C4-2B (cell line): ENCODE results near the gene NT5DC3.

ENCODE experiments used
- H3K27ac ChIP-seq: fragments of 450-650 bp; 2 replicates; pipeline ENCODE4 v1.5.1; 2017
- CTCF ChIP-seq: fragments of 450-650 bp; conservative IDR thresholded peaks from 2 replicates; pipeline ENCODE4 v1.5.1; 2017; ENCODE audit warnings: mild to moderate bottlenecking
- ZFX ChIP-seq: fragments of 450-650 bp; IDR thresholded peaks from 2 replicates; pipeline ENCODE4 v1.6.1; 2017

The NT5DC3 gene

DNA sequence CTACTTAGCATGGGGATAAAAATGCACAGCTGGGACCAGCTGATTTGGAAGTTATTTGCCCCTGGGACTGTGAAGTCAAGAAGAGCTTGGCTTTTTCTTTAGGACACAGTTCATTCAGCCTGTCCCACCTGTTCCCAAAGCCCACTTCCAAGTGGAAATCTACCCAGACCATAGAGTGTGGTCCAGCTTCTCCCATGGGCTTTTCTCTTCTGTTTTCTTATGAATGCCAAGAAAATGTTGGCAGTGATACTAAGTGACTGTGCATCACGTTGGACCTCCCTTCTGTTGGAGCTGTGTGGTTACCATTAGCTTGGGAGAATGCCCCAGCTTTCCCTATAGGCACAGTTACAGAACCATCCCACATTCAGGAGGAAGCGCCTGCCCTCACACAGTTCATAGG, 89.4 kb downstream of the NT5DC3 start:
- no peak for TF ChIP-seq CTCF
- no peak for TF ChIP-seq ZFX
- H3K27ac ChIP-seq, result no peak overlapping the region

DNA sequence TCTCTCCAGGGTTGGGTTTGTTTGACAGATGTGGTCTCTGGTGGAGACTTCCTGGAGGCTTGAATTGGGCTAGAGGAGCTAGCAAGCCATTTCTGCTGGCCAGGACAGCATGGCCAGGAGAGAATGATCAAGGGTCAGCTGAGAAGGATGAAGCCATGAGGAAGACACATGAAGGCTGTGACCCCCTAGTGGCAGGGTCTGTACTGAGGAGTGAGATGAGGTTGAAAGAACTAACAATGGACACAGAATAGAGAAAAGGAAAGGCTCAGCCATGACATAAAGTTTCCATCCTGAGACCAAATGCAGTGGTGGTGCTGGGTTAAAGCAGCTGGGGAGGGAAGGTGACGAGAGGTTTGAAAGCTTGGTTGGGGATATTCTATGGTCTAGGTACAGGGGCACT, 89.9 kb downstream of the NT5DC3 start:
- no peak overlapping the region for H3K27ac ChIP-seq
- no peak for TF ChIP-seq ZFX
- no peak; the same call in 1 of the 2 replicates for TF ChIP-seq CTCF

- no peak overlapping the region for H3K27ac ChIP-seq
- TF ChIP-seq ZFX (no peak), CTCF (no peak)
These were observed 92.2 kb downstream of the NT5DC3 start for GRCh38 chr12:103748875-103749274.

GRCh38 chr12:103748002-103748401, 93.0 kb downstream of the NT5DC3 start:
- H3K27ac ChIP-seq, result no peak overlapping the region
- TF ChIP-seq CTCF (no peak), ZFX (no peak)

GRCh38 chr12:103745962-103746361, 95.1 kb downstream of the NT5DC3 start:
- TF ChIP-seq CTCF (no peak), ZFX (no peak)
- H3K27ac ChIP-seq, result no peak overlapping the region

GRCh38 chr12:103743788-103744187, 97.2 kb downstream of the NT5DC3 start:
- H3K27ac ChIP-seq, result no peak overlapping the region
- TF ChIP-seq CTCF, result no peak
- no peak for TF ChIP-seq ZFX

DNA sequence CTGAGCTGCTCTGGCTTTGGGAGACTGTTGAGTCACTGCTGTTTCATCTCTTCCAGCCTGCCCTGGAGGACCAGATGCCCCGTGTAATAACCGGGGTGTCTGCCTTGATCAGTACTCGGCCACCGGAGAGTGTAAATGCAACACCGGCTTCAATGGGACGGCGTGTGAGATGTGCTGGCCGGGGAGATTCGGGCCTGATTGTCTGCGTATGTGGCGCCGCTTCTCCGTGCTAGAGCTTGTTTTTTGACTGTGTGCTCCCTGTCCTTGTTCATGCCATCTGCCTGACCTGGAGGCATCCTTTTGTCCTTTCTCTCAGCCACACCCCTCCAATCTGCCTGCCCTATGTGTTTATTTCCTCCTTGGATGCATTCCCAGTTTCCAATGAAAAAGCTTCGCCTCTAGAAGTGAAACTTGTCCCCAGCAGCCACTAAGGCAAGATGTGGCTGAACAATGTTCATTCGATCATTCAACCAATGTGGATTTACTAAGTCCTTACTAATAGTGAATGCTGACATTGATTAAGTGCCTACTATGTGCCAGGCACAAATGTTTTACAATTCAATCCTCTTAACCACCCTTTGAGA, 98.6 kb downstream of the NT5DC3 start:
- no peak for TF ChIP-seq CTCF
- TF ChIP-seq ZFX, result no peak

More for the DNA sequence above, 98.6 kb downstream of the NT5DC3 start:
- H3K27ac ChIP-seq, result 0 out of 2 replicates have a peak overlapping the region, but pooled peaks have one; percentile 9
